Stimulated activated CD8-positive, alpha-beta memory T cell treated with anti-CD3 and anti-CD28 coated beads, Interleukin-7, amount 100 ng/mL, for 24 hours (primary cell): Measurements from ENCODE around the gene HELT.
"Not testable (repeated sequence)": the region's sequence is repeated elsewhere in the genome, so short reads cannot be mapped to it uniquely, and the experiment has no call there.

Source experiments
- DNase-seq: peaks from one replicate; pipeline ENCODE4 v3.0.0-alpha.2; 2020; ENCODE audit warnings: low read depth

The HELT gene, protein sequence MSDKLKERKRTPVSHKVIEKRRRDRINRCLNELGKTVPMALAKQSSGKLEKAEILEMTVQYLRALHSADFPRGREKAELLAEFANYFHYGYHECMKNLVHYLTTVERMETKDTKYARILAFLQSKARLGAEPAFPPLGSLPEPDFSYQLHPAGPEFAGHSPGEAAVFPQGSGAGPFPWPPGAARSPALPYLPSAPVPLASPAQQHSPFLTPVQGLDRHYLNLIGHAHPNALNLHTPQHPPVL

DNA sequence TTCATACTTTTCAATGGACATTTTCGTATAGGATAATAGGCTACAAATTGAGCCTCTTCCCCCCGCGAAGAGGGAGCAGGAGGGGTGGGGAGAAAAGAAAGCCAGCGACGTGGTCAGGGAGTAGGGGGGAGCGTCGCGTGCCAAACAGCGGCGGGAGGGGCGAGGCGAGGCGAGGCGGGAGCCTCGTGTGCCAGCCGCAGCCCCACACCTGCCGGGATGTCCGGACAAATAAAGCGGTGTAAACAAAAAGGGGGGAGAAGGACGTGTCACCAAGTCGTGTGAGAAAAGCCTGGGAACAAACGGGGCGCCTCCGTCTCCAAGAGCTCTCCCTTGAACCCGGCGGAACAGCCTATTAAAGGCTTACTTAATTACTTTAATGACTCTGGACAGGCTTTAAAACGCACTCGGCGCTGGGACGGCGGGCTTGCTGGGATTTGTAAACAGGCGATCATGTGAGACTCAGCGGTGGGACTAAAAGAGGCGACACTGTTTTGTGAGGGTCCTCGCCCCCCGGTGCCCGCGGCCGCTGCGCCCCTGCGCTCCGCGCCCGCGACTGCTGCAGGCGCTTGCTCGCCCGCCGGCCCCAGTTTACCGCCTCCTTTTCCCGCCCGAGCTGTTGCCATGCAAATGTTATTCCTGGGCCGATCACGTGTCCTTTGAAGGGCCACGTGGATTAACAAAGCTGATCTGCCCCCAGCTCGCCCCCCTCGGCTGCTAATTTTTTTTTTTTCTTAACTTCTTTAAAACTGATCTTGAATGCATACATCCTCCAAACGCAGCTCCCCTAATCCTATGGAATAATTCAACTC is at the start of gene HELT:
Gene HELT, plus strand, starts transcription at position 527 of the 809 bp plus-strand sequence. CDS start 439 bp downstream, outside the sequence.
- no peak for DNase-seq

- no peak for DNase-seq
Measured at GRCh38 chr4:184968784-184969201, 49.5 kb upstream of the HELT start.

DNA sequence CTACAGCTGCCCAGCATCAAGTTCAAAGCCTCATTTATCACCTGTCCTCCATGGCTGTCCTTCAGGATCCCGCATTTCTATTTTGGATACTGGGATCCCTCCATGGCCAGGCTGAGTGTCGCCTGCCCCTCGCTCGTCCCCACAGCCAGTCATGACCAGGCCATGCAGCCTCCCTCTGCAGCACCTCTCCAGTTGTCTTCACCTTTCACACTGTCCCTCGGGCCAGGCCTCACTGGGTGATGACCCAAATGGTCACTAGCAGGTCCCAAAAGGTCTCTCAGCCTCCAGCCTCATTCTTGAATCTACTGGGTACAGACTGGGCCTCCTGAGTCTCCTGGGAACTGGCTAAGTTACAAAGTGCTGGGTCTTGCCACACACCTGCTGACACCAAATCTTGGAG is 48.7 kb upstream of the HELT start:
- no peak for DNase-seq

DNA sequence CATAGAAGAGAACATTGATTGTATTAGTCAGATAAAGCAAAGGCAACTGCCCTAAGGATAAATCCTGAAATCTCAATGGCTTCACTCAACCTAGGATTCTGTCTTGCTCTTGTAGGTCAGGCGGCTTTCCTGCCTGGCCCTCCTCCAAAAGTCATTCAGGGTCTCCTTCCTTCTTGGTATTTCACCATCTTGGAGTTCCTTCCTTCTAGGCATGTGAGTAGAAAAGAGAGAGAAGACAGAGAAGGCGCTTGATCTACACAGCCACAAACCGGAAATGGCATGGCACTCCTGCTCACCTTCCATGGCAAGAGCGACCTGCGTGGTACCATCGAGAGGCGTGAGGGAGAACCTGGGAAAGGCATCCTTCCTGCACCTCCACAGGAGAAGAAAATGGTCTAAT is 45.3 kb upstream of the HELT start:
- DNase-seq: no peak

- not testable (repeated sequence) for DNase-seq
Measured at GRCh38 chr4:184976348-184976747, 41.9 kb upstream of the HELT start.

- no peak for DNase-seq
Measured at GRCh38 chr4:184977747-184978146, 40.5 kb upstream of the HELT start.

- DNase-seq: no peak
Measured at GRCh38 chr4:184978211-184978610, 40.1 kb upstream of the HELT start.

- no peak for DNase-seq
Measured at GRCh38 chr4:184979461-184980124, 38.7 kb upstream of the HELT start.

- no peak for DNase-seq
Measured at GRCh38 chr4:184980261-184980660, 38.0 kb upstream of the HELT start.

DNA sequence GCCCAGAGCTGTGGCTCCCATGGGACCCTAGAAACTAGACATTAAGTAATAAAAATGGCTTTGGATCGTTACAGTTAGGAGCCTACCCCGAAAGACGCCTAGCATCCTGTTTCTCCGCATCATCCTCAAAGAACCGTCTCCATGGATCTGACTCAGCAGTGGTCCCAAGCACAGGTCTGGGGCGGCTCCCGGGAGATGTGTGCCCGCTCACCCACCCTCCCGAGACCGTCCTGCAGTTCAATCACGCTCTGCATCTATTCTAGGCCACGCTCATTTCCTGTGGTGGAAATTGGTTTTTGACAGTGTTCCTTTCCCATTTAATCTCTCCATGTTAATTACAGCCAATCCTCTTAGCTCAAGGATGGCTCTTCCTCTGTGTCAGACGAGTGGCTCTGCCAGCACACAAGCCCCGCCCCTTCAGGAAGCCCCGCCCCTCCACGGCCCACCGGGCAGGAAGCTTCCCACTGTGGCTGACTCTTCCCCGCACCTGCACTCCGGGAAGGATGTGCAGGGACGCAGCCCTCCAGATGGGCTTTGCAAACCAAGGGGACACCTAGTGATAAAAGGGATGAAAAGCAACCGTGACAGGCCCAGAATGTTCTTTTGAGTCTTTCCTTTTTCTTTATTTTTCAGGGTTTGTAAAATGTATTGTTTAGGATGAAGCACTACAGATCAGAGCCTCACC is 34.5 kb upstream of the HELT start:
- DNase-seq: peak; percentile 51

DNA sequence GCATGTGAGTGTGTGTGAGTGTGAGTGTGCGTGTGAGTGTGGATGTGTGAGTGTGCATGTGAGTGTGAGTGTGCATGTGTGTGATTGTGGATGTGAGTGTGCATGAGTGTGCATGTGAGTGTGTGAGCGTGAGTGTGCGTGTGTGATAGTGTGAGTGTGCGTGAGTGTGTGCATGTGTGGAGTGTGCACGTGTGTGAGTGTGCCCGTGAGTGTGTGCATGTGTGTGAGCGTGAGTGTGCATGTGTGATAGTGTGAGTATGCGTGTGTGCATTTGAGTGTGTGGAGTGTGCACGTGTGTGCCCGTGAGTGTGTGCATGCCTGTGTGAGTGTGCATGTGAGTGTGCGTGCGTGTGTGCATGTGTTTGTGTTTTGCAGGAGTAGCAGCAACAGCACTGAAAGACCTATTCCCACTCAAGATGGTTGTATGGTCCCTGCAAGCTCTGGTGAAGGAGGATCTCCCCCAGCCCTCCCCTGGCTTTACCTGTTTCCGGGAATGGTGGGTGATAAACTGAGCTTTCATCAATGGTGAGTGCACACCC is 30.7 kb upstream of the HELT start:
- DNase-seq: no peak

- DNase-seq: no peak
Measured at GRCh38 chr4:184988611-184989010, 29.7 kb upstream of the HELT start.

DNA sequence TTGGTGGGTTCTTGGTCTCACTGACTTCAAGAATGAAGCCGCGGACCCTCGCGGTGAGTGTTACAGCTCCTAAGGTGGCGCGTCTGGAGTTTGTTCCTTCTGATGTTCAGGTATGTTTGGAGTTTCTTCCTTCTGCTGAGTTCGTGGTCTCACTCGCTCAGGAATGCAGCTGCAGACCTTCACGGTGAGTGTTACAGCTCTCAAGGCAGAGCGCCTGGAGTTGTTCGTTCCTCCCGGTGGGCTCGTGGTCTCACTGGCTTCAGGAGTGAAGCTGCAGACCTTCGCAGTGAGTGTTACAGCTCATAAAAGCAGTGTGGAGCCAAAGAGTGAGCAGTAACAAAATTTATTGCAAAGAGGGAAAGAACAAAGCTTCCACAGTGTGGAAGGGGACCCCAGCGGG is 29.0 kb upstream of the HELT start:
- DNase-seq: not testable (repeated sequence)

DNA sequence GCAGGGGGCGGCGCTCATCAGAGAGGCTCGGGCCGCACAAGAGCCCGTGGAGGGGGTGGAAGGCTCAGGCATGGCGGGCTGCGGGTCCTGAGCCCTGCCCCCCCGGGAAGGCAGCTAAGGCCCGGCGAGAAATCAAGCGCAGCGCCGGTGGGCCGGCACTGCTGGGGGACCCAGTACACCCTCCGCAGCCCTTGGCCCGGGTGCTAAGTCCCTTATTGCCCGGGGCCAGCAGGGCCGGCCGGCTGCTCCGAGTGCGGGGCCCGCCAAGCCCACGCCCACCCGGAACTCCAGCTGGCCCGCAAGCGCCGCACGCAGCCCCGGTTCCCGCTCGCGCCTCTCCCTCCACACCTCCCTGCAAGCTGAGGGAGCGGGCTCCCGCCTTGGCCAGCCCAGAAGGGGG is 28.2 kb upstream of the HELT start:
- DNase-seq: not testable (repeated sequence)

- no peak for DNase-seq
Measured at GRCh38 chr4:184991860-184992259, 26.4 kb upstream of the HELT start.

GRCh38 chr4:184992422-184992821 is 25.9 kb upstream of the HELT start:
- DNase-seq: no peak

GRCh38 chr4:184993247-184993646 is 25.0 kb upstream of the HELT start:
- no peak for DNase-seq

DNA sequence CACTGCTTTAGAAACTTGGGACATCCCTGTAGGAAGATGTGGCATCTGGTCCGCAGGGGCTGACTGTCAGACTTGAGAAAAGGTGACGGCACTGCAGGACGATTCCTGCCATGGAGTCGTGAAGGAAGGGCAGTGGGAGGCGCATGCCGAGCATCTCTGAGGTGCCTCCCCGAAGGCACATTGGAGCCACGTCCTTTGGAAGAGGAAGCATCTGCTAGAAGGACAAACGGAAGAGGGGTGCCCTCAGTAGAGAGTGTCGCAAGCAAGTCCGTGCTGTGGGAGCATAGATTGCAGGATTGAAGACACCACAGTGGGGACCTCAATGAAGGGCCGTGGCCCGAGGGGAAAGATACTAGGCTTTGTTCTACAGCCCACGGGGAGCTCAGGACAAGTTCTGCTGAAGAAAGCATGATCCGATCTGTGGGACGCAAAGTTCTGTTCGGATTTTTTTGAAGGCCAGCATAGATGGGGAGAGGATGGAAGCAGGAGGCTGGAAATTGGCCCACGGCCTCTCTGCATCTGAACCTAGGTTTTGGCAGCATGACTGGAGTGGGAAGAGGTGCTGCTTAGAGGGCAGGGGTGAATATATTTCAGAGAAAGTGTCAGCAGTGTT is 24.2 kb upstream of the HELT start:
- no peak for DNase-seq

DNA sequence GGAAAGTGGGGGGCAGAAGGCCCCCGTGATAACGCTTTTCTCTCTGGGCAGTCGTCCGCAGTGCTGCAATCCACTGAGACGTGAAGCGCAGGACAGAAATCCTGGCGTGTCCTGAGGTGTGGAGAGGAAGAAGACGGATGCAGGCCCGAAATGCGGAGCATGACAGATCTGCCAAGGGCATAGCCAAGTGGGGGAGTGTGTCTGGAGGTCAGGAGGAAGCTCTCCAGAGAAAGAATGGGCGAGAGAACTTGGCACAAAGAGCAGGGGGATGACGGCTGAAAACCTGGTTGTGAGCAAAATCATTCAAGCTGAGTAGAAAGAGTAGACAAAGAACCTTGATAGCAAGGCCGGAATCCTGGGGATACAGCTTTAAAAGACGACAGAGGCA is 23.7 kb upstream of the HELT start:
- no peak for DNase-seq

- not testable (repeated sequence) for DNase-seq
Measured at GRCh38 chr4:184997656-184998055, 20.6 kb upstream of the HELT start.

DNA sequence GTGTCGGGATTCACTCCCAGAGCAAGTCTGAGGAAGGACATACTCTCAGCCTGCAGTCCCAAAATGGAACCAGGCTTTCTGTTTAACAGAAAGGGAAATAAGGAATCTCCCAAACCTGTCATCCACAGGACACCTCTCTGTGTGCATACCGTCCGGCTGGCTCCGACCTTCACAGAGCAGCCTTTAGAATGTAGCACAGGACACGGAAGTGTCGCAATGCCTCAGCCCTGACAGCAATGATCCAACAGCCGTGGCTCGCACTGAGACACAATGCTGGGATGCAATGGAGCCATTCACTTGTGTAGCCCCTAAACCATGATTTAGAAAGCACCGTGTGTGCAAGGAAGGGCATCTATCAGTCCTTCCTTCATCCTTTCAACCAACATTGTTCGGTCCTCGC is 15.5 kb upstream of the HELT start:
- DNase-seq: no peak
